GM12878 (cell line): ENCODE results near the gene ATP6V1C2. TPM values are rescaled to one million over a fixed set of nuclear protein-coding genes. Genes with fewer than 3 reads are reported as not detected.
A peak's percentile ranks its signal among the peaks of the same experiment; 100 is the strongest.

Experiments
- ATAC-seq: fragments of 200-7000 bp; cut with Tn5 transposase; 3 replicates; pipeline ENCODE4 v1.9.1; 2020; ENCODE audit warnings: mild to moderate bottlenecking, moderate library complexity
- BruUV-seq: library from RNA; stranded (reverse); fragments of 400-500 nt; replicated peaks from 2 replicates; lab custom pipeline; 2021; lab: Mats Ljungman, UMichigan
- CTCF ChIA-PET: fragments of 300-600 bp; sonication (Branson Sonifier 250); formaldehyde crosslinking; extraction: SDS; loops from one replicate; lab custom pipeline; 2021; ENCODE audit warnings: inconsistent platforms; lab: Yijun Ruan, JAX
- POLR2A ChIA-PET: fragments of 350-600 bp; formaldehyde crosslinking; extraction: SDS; loops from one replicate; lab custom pipeline; 2021; ENCODE audit warnings: inconsistent platforms; lab: Charles Lee
- RAD21 ChIA-PET: fragments of 300-600 bp; sonication (Branson Sonifier 250); formaldehyde crosslinking; loops from one replicate; lab custom pipeline; 2023; ENCODE audit warnings: antibody characterized with exemption; ENCODE audit not compliant: unreplicated experiment; lab: Charles Lee
- SMC1A ChIA-PET: fragments of 300-600 bp; sonication (Branson Sonifier 250); formaldehyde crosslinking; loops from one replicate; lab custom pipeline; 2023; ENCODE audit not compliant: unreplicated experiment, uncharacterized antibody; lab: Charles Lee
- DNase-seq: peaks from one replicate; pipeline ENCODE4 v3.0.0-alpha.2; 2011; ENCODE audit warnings: low read depth, low spot score
- FAIRE-seq: peaks from 3 replicates; lab custom pipeline; 2011; peaks lifted over from hg19 to GRCh38; lab: Jason Lieb, UNC
- H2AFZ ChIP-seq: 2 replicates; pipeline ENCODE4 v1.6.0; 2011; ENCODE audit warnings: low read depth, low read length, control low read depth; ENCODE audit not compliant: control insufficient read depth
- H3K27ac ChIP-seq: 2 replicates; pipeline ENCODE4 v1.5.1; 2011; ENCODE audit warnings: control low read depth; ENCODE audit not compliant: control insufficient read depth, insufficient read depth
- H3K27me3 ChIP-seq, 2 experiments: replicated peaks in 1 of 2; 2 replicates each; pipeline versions ENCODE4 v1.6.0 to v1.6.1; 2011; ENCODE audit warnings: low read length in 1 of 2; ENCODE audit not compliant: control insufficient read depth in 2 of 2, insufficient read depth in 2 of 2
- H3K36me3 ChIP-seq, 2 experiments: 2 replicates each; pipeline ENCODE4 v1.5.1; 2011; ENCODE audit warnings: low read length in 1 of 2; ENCODE audit not compliant: control insufficient read depth in 2 of 2, insufficient read depth in 2 of 2
- H3K4me1 ChIP-seq: 2 replicates; pipeline ENCODE4 v1.6.1; 2011; ENCODE audit warnings: mild to moderate bottlenecking, low read length, moderate library complexity, mixed read lengths; ENCODE audit not compliant: control insufficient read depth, insufficient read depth
- H3K4me2 ChIP-seq: 2 replicates; pipeline ENCODE4 v1.6.0; 2011; ENCODE audit warnings: control low read depth; ENCODE audit not compliant: control insufficient read depth, insufficient read depth
- H3K4me3 ChIP-seq: fragments of 200-600 bp; sonication (generic); 2 replicates; pipeline ENCODE4 v1.5.1; 2016
- H3K79me2 ChIP-seq: 2 replicates; pipeline ENCODE4 v1.6.0; 2011; ENCODE audit warnings: low read length; ENCODE audit not compliant: control insufficient read depth, insufficient read depth
- H3K9ac ChIP-seq: 2 replicates; pipeline ENCODE4 v1.8.0; 2011; ENCODE audit warnings: low read length, control low read depth, mixed read lengths; ENCODE audit not compliant: control insufficient read depth, insufficient read depth
- H3K9me3 ChIP-seq: replicated peaks from 3 replicates; pipeline ENCODE4 v1.5.1; 2011; ENCODE audit warnings: mild to moderate bottlenecking, low read length; ENCODE audit not compliant: control insufficient read depth, insufficient read depth
- H4K20me1 ChIP-seq: 2 replicates; pipeline ENCODE4 v1.6.0; 2011; ENCODE audit not compliant: control insufficient read depth, insufficient read depth
- CHD4 ChIP-seq: fragments of 200-600 bp; sonication (generic); IDR thresholded peaks from 2 replicates; pipeline ENCODE4 v1.6.1; 2016; ENCODE audit warnings: mild to moderate bottlenecking
- RAD21 ChIP-seq: IDR thresholded peaks from 2 replicates; pipeline ENCODE4 v1.6.1; 2011; ENCODE audit warnings: mild to moderate bottlenecking, low read depth, low read length, moderate library complexity; ENCODE audit not compliant: insufficient read depth
- SMC3 ChIP-seq: IDR thresholded peaks from 2 replicates; pipeline ENCODE4 v1.6.1; 2011; ENCODE audit warnings: low read length, improper control_type of control experiment, borderline replicate concordance
- WGBS: methylation state at CpG from one replicate; pipeline ENCODE4 v1.1.6; 2016; ENCODE audit warnings: low lambda C conversion rate; ENCODE audit not compliant: insufficient replicate concordance, insufficient coverage; ENCODE audit errors: missing lambda C conversion rate; 5-methylcytosine and 5-hydroxymethylcytosine counted together
- in situ Hi-C: fragments of 300-500 bp; cut with MboI; formaldehyde crosslinking; loops from 9 replicates; pipeline ENCODE4 v1.14.3; 2018; ENCODE audit warnings: mixed read lengths
- intact Hi-C: fragments of 100-400 bp; cut with micrococcal nuclease; formaldehyde crosslinking; loops from one replicate; pipeline ENCODE4 v1.14.2; 2022; ENCODE audit not compliant: unreplicated experiment
- polyA plus RNA-seq, 11 experiments: library from polyadenylated mRNA; depleted of rRNA in 4 of 11; unstranded in 6 of 11; stranded (reverse) in 5 of 11; fragments of >200 nt; fragmentation: Nextera tagmentation in 4 of 11; fragmentation: Illumina TruSeq in 1 of 11; extraction: Ambion mirVana in 4 of 11; extraction: Trizol in 1 of 11; gene quantifications; 1 replicate in 1 of 11; 2 replicates in 10 of 11; pipeline versions ENCODE4 v1.2.1 to v1.2.3, GENCODE V29; 2011 to 2016; ENCODE audit warnings: inconsistent platforms in 2 of 11, missing spikeins in 2 of 11, low read depth in 1 of 11
- total RNA-seq, 4 experiments: library from RNA; depleted of rRNA in 3 of 4; stranded (reverse); fragments of >200 nt in 3 of 4; fragmentation: Illumina TruSeq in 1 of 4; extraction: Trizol in 1 of 4; gene quantifications; 2 replicates each; pipeline versions ENCODE4 v1.2.1 to v1.2.3, GENCODE V29; 2013 to 2021
- TF ChIP-seq, protein P1 (sequence below), 3 experiments: IDR thresholded peaks in 2 of 3; conservative IDR thresholded peaks in 1 of 3; 2 replicates each; pipeline ENCODE4 v1.5.1; 2011; ENCODE audit warnings: low read depth in 3 of 3, low read length in 3 of 3, mild to moderate bottlenecking in 3 of 3, control low read depth in 2 of 3, moderate library complexity in 2 of 3, inconsistent platforms in 1 of 3, mixed read lengths in 1 of 3; ENCODE audit not compliant: control insufficient read depth in 2 of 3, insufficient read depth in 1 of 3; ENCODE audit errors: extremely low read depth in 1 of 3

The ATP6V1C2 gene
- total and polyA plus RNA-seq, 10 of the 15 experiments (the other 5 are each of a cell fraction or from before 2014, with no cell fraction given) = 0.04 to 1.5 (median 0.24) TPM; not detected in 1

DNA sequence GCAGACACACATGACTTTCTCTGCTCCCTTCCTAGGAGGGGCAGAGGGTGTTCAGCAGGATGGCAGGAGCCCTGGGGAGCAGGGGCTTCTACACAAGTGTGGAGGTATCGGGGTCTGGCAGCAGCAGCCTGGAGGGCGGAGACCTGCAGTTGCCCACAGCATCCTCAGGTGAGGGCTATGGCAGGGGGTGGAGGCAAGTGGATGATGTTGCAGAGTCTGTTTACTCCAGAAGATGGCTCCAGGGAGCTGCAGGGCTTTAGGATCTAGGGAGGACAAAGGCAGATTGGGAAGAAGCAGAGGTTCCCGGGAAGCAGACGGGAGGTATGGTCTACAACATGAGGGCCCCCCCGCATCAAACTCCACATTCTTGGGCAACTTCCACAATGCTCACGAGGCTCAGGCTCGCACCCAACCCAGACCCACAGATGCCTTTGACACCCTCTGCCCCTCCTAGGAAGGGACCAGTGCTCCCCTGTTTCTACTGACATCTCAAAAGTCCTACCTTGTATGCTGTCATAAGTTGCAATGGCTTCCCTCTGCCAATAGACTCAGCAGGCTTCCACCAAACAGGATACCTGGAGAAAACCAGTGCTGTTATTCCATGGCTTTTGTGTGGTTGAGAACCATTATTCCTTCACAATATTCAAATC lies 12.0 kb upstream of the ATP6V1C2 start:
- H2AFZ ChIP-seq = no peak overlapping the region
- no peaks in the 10 kb centered on the region for H4K20me1 ChIP-seq
- RAD21 ChIA-PET = no interaction called here
- no peaks in the 10 kb centered on the region; a peak in 3 of 4 replicates for H3K27me3 ChIP-seq
- ATAC-seq (peak; percentile 66; the same call in 2 of the 3 replicates), FAIRE-seq (no peak), DNase-seq (no peak)
- POLR2A ChIA-PET = no interaction called here
- SMC1A ChIA-PET = no interaction called here
- in situ Hi-C loops = no loop called here
- no peaks in the 10 kb centered on the region for H3K79me2 ChIP-seq
- H3K27ac ChIP-seq = no peak overlapping the region
- BruUV-seq = no TSS peak
- no peak overlapping the region for H3K4me3 ChIP-seq
- no peak overlapping the region for H3K4me2 ChIP-seq
- no peaks in the 10 kb centered on the region for H3K9me3 ChIP-seq
- intact Hi-C loops = no loop called here
- CTCF ChIA-PET = no interaction called here
- TF ChIP-seq, protein P1, sequence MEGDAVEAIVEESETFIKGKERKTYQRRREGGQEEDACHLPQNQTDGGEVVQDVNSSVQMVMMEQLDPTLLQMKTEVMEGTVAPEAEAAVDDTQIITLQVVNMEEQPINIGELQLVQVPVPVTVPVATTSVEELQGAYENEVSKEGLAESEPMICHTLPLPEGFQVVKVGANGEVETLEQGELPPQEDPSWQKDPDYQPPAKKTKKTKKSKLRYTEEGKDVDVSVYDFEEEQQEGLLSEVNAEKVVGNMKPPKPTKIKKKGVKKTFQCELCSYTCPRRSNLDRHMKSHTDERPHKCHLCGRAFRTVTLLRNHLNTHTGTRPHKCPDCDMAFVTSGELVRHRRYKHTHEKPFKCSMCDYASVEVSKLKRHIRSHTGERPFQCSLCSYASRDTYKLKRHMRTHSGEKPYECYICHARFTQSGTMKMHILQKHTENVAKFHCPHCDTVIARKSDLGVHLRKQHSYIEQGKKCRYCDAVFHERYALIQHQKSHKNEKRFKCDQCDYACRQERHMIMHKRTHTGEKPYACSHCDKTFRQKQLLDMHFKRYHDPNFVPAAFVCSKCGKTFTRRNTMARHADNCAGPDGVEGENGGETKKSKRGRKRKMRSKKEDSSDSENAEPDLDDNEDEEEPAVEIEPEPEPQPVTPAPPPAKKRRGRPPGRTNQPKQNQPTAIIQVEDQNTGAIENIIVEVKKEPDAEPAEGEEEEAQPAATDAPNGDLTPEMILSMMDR (IDR thresholded peaks at IDR 0.05 in 2 of 3, conservative IDR thresholded peaks at IDR 0.05 in 1 of 3; ENCODE audit: control insufficient read depth in 2 of 3, extremely low read depth in 1 of 3, insufficient read depth in 1 of 3, low read depth in 3 of 3, low read length in 3 of 3) = peak; percentile 21 to 43 (median 37); a peak in 5 of 6 replicates
- TF ChIP-seq CHD4 (no peak), RAD21 (peak; percentile 45; the same call in 1 of the 2 replicates), SMC3 (peak; percentile 19; the same call in 1 of the 2 replicates)
- no peaks in the 10 kb centered on the region for H3K36me3 ChIP-seq
- WGBS = 62% methylated on average over 7 of the region's 7 CpGs
- H3K9ac ChIP-seq = no peak overlapping the region
- H3K4me1 ChIP-seq = peaks cover 7% of the 10 kb centered on the region
